Right kidney (tissue), 9 donors: ENCODE measurements around the gene MED1.
"Not testable (repeated sequence)": the region's sequence is repeated elsewhere in the genome, so short reads cannot be mapped to it uniquely, and the experiment has no call there.

ENCODE experiments used
- DNase-seq: peaks from one replicate; pipeline ENCODE4 v3.0.0-alpha.2; 2016
- long read RNA-seq, 8 donors: transcript quantifications; one replicate each; lab custom pipeline, GENCODE V29; 2026

MED1 gene, protein sequence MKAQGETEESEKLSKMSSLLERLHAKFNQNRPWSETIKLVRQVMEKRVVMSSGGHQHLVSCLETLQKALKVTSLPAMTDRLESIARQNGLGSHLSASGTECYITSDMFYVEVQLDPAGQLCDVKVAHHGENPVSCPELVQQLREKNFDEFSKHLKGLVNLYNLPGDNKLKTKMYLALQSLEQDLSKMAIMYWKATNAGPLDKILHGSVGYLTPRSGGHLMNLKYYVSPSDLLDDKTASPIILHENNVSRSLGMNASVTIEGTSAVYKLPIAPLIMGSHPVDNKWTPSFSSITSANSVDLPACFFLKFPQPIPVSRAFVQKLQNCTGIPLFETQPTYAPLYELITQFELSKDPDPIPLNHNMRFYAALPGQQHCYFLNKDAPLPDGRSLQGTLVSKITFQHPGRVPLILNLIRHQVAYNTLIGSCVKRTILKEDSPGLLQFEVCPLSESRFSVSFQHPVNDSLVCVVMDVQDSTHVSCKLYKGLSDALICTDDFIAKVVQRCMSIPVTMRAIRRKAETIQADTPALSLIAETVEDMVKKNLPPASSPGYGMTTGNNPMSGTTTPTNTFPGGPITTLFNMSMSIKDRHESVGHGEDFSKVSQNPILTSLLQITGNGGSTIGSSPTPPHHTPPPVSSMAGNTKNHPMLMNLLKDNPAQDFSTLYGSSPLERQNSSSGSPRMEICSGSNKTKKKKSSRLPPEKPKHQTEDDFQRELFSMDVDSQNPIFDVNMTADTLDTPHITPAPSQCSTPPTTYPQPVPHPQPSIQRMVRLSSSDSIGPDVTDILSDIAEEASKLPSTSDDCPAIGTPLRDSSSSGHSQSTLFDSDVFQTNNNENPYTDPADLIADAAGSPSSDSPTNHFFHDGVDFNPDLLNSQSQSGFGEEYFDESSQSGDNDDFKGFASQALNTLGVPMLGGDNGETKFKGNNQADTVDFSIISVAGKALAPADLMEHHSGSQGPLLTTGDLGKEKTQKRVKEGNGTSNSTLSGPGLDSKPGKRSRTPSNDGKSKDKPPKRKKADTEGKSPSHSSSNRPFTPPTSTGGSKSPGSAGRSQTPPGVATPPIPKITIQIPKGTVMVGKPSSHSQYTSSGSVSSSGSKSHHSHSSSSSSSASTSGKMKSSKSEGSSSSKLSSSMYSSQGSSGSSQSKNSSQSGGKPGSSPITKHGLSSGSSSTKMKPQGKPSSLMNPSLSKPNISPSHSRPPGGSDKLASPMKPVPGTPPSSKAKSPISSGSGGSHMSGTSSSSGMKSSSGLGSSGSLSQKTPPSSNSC (N-terminal part only)
- long read RNA-seq, donor 1, full-length matches to known transcripts = 2 of 2 reads
- long read RNA-seq, donor 1, partial matches to known transcripts = 0 of 2 reads
- long read RNA-seq, donor 1, other reads (novel, unspliced or antisense) = 0 of 2 reads
- long read RNA-seq, donor 2, full-length matches to known transcripts = 1 of 1 reads
- long read RNA-seq, donor 2, partial matches to known transcripts = 0 of 1 reads
- long read RNA-seq, donor 2, other reads (novel, unspliced or antisense) = 0 of 1 reads
- long read RNA-seq, donor 3, partial matches to known transcripts = 20 of 20 reads
- long read RNA-seq, donor 3, other reads (novel, unspliced or antisense) = 0 of 20 reads
- long read RNA-seq, donor 4, full-length matches to known transcripts = 1 of 1 reads
- long read RNA-seq, donor 4, partial matches to known transcripts = 0 of 1 reads
- long read RNA-seq, donor 4, other reads (novel, unspliced or antisense) = 0 of 1 reads
- long read RNA-seq, donor 5, full-length matches to known transcripts = 1 of 1 reads
- long read RNA-seq, donor 5, partial matches to known transcripts = 0 of 1 reads
- long read RNA-seq, donor 5, other reads (novel, unspliced or antisense) = 0 of 1 reads
- long read RNA-seq, donor 6, full-length matches to known transcripts = 3 of 3 reads
- long read RNA-seq, donor 6, partial matches to known transcripts = 0 of 3 reads
- long read RNA-seq, donor 6, other reads (novel, unspliced or antisense) = 0 of 3 reads
- long read RNA-seq, donor 7 = 0 reads
- long read RNA-seq, donor 8, full-length matches to known transcripts = 1 of 1 reads
- long read RNA-seq, donor 8, partial matches to known transcripts = 0 of 1 reads
- long read RNA-seq, donor 8, other reads (novel, unspliced or antisense) = 0 of 1 reads

DNA sequence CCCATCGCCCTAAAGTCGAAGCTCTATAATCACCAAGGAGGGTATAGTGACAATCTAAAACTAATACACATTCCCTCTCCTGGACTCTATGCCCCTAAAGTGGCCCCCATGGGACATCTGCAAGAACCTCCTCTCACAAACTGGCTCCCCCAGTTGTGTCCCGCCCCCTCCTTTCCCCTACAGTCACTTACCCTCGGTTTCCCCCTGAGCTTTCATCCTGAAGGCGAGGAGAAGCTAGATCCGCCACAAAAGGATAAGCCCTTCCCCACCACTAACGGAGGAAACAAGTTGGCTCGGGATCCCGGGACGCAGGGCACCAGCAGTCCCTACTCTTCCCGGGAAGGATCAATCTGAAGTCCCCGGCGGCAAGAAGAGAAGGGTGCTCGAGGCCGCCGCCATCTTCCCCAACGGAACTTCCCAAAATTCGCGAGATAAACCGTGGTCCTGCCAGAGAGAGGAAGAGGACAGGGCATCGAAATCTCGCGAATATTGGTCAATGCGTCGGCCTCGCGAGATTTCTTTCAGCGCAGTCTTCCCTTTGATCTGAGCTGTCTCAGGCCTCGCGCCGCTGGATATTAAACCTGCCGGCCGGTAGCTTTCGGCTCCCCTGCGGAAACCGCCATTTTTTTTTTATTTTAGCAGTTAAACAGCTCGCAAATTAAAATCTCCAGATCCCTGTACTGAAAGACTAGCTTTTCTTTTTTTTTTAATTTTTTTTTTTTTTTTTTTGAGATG lies at the start of gene MED1:
TSS of gene MED1 (minus strand) at position 417 of the 735 bp plus-strand sequence. CDS start at position 216, 201 bp downstream.
- peak; percentile 86 for DNase-seq

DNA sequence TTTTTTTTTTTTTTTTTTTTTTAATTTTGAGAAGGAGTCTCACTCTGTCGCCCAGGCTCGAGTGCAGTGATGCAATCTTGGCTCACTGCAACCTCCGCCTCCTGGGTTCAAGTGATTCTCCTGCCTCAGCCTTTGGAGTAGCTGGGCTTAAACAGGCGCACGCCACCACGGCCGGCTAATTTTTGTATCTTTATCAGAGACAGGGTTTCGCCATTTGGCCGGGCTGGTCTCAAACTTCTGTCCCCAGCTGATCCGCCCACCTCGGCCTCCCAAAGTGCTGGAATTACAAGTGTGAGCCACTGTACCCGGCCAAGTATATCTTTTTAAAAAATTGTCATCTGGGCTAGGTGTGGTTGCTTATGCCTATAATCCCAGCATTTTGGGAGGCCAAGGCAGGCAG lies 45.9 kb upstream of the MED1 start:
- DNase-seq = not testable (repeated sequence)

DNA sequence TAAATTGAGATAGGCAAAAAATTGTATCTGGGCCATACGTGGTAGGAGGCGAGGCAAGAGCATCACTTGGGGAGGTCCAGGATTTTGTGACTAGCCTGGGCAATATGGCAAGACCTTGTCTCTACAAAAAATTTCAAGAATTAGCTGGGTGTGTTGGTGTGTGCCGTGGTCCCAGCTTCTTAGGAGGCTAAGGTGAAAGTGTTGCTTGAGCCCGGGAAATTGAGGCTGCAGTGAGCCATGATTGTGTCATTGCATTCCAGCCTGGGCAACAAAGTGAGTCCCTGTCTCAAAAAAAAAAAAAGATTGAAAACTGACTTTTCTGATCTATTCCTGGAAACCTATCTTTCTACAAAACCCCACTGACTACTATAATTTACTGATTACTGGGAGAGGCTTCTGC lies 36.9 kb upstream of the MED1 start:
- DNase-seq = no peak

DNA sequence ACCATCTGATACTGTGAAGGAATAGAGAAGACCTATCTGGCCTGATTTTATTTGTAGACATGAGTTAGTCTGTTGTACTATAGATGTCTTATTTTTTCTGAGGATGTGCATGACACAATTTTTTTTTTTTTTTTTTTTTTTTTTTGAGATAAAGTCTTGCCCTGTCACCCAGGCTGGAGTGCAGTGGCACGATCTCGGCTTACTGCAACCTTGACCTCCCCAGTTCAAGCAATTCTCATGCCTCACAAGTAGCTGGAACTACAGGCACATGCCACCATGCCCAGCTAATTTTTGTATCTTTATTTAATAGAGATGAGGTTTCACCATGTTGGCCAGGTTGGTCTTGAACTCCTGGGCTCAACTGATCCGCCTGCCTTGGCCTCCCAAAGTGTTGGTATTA lies 36.4 kb upstream of the MED1 start:
- DNase-seq = not testable (repeated sequence)

DNA sequence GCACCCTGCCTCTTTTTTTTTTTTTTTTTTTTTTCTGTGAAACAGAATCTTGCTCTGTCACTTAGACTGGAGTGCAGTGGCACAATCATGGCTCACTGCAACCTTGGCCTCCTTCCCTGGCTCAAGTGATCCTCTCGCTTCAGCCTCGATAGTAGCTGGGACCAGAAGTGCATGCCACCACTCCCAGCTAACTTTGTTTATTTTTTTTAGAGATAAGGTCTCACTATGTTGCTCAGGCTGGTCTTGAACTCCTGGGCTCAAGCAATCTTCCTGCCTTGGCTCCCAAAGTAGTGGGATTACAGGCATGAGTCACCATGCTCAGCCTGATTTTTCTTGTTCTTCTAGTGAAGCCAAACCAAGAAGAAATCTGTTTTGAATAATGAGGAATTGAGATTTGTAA lies 35.2 kb upstream of the MED1 start:
- DNase-seq = no peak

DNA sequence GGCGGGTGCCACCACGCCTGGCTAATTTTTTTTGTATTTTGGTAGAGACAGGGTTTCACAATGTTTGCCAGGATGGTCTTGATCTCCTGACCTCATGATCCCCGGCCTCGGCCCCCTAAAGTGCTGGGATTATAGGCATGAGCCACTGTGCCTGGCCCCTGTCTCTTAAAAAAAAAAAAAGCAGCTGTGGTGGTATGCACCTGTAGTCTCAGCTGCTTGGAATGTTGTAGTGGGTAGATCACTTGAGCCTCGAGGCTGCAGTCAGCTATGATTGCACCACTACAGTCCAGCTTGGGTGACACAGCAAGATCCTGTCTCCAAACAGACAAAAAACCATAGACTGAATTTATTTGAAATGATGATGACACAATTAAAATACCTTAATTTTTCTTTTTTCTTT lies 34.5 kb upstream of the MED1 start:
- no peak for DNase-seq

DNA sequence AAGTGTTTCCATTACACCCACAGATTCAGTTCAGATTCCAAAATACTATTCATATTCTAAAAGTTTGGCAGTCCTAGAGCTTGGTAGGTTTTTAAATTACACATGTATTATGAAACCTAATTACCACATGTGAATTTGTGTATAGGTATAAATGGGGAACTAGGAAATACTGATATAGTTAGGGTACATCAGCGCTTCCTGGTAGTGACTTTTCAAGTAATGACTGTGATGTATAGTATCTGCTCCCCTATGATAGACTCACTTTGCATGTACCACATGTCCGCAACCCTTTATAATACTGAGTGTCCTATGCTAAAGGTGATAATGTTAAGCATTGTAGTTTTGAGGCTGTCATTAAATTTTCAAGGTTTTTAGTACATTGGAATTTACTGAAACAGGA lies 33.1 kb upstream of the MED1 start:
- DNase-seq = no peak

DNA sequence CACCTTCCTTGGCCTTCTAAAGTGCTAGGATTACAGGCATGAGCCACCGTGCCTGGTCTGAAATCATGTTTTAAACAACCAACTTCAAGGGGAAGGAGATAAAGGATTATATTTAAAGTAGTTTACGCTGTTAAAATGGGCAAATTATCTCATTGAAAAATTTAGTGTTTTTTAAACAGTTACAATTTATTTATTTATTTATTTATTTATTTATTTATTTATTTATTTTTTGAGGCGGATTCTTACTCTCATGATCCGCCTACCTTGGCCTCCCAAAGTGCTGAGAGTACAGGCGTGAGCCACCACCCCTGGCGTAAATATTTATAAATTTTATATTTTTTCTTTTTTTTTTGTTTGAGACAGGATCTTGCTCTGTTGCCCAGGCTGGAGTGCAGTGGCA lies 32.4 kb upstream of the MED1 start:
- no peak for DNase-seq

DNA sequence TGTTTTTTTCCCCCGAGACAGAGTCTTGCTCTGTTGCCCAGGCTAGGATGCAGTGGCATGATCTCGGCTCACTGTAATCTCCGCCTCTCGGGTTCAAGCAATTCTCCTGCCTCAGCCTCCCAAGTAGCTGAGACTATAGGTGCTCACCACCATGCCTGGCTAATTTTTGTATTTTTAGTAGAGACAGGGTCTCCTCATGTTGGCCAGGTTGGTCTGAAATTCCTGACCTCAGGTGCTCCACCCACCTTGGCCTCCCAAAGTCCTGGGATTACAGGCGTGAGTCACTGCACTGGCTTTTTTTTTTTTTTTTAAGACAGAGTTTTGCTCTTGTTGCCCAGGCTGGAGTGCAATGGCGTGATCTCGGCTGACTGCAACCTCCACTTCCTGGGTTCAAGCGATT lies 28.6 kb upstream of the MED1 start:
- DNase-seq = not testable (repeated sequence)

DNA sequence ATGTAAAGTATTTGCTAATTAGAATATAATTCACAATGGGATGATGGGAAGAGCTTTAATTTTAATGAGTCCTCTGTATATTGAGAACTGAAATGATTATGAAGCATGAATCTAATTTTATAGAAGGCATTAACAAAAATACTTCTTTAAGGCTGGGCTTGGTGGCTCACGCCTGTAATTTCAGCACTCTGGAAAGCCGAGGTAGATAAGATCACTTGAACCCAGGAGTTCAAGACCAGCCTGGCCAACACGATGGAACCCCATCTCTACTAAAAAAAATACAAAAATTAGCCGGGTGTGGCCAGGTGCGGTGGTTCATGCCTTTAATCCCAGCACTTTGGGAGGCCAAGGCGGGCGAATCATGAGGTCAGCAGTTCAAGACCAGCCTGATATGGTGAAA lies 22.2 kb upstream of the MED1 start:
- DNase-seq = no peak

DNA sequence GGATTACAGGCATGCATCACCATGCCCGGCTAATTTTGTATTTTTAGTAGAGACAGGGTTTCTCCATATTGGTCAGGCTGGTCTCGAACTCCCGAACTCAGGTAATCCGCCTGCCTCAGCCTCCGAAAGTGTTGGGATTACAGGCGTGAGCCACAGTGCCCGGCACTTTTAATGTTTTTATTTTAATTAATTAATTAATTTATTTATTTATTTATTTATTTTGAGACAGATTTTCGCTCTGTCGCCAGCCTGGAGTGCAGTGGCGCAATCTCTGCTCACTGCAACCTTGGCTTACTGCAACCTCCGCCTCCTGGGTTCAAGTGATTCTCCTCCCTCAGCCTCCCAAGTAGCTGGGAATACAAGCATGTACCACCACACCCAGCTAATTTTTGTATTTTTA lies 17.5 kb upstream of the MED1 start:
- not testable (repeated sequence) for DNase-seq

DNA sequence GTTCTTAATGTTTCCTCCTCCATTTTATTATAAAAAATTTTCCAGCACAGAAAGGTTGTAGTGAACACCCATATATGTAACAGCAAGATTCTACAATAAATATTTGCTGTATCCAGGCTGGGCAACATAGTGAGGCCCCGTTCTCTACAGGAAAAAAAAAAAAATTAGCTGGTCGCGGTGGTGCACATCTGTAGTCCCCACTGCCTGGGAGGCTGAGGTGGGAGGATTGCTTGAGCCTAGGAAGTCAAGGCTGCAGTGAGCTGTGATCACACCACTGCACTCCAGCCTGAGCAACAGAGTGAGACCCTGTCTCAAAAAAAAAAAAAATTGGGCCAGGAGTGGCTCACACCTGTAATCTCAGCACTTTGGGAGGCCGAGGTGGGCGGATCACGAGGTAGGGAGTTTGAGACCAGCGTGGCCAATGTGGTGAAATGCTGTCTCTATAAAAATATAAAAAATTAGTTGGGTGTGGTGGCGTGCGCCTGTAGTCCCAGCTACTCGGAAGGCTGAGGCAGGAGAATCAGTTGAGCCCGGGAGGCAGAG lies 13.6 kb upstream of the MED1 start:
- DNase-seq = not testable (repeated sequence)

DNA sequence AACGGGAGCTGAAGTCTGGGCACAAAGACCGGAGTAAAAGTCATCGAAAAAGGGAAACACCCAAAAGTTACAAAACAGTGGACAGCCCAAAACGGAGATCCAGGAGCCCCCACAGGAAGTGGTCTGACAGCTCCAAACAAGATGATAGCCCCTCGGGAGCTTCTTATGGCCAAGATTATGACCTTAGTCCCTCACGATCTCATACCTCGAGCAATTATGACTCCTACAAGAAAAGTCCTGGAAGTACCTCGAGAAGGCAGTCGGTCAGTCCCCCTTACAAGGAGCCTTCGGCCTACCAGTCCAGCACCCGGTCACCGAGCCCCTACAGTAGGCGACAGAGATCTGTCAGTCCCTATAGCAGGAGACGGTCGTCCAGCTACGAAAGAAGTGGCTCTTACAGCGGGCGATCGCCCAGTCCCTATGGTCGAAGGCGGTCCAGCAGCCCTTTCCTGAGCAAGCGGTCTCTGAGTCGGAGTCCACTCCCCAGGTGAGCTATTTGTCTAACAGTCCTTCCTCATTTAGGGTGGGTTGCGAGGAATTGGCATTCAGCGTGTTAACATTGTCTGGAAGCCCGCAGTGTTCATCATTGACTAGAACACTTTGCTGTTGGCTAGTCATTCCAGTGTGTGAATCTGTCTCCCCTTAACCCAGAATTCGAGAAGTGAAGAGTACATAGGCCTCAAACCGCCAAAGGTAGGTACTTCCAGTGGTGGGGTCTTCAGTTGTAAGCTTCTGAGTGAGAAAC lies 11.7 kb upstream of the MED1 start:
- DNase-seq = peak; percentile 12

DNA sequence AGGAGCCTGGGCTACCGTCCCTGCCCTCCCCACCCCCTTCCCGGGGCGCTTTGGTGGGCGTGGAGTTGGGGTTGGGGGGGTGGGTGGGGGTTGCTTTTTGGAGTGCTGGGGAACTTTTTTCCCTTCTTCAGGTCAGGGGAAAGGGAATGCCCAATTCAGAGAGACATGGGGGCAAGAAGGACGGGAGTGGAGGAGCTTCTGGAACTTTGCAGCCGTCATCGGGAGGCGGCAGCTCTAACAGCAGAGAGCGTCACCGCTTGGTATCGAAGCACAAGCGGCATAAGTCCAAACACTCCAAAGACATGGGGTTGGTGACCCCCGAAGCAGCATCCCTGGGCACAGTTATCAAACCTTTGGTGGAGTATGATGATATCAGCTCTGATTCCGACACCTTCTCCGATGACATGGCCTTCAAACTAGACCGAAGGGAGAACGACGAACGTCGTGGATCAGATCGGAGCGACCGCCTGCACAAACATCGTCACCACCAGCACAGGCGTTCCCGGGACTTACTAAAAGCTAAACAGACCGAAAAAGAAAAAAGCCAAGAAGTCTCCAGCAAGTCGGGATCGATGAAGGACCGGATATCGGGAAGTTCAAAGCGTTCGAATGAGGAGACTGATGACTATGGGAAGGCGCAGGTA lies 11.0 kb upstream of the MED1 start:
- peak; percentile 54 for DNase-seq

DNA sequence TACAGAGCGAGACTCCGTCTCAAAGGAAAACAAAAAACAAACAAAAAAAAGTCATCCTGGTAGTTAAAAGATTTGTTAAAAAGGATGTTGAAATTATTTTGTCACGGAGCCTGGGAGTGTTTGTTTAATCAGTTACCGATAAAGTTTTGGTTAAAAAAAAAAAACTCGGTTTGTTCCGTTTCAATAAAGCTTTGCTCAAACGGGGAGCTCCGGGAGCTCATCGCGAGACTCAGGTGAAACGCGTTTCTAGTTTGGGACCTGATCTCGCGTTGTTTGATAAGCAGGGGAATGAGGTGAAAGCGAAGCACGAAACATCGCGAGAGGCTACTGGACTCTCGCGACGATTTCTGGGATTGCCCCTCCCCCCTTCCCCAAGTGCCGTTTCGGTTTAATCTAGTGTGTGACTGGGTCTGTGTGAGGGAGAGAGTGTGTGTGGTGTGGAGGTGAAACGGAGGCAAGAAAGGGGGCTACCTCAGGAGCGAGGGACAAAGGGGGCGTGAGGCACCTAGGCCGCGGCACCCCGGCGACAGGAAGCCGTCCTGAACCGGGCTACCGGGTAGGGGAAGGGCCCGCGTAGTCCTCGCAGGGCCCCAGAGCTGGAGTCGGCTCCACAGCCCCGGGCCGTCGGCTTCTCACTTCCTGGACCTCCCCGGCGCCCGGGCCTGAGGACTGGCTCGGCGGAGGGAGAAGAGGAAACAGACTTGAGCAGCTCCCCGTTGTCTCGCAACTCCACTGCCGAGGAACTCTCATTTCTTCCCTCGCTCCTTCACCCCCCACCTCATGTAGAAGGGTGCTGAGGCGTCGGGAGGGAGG lies 10.3 kb upstream of the MED1 start, which contains the start of gene CDK12:
TSS of gene CDK12 (plus strand) at position 374 of the 813 bp plus-strand sequence. CDS start 586 bp downstream, outside the sequence.
- DNase-seq = peak; percentile 96

DNA sequence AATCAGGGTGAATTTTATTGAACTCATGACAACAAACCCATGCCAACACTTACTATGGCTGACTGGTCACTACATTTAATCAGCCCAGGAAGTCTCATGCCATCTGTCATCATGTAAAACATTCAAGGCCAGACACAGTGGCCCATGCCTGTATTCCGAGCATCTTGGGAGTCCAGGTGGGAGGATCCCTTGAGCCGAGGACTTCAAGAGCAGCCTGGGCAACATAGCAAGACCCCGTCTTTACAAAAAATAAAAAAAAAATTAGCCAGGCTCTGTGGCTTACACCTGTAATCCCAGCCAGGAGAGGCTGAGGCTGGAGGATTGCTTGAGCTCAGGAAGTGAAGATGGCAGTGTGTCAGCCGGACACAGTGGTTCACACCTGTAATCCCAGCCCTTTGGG lies 4.9 kb upstream of the MED1 start:
- DNase-seq = no peak

DNA sequence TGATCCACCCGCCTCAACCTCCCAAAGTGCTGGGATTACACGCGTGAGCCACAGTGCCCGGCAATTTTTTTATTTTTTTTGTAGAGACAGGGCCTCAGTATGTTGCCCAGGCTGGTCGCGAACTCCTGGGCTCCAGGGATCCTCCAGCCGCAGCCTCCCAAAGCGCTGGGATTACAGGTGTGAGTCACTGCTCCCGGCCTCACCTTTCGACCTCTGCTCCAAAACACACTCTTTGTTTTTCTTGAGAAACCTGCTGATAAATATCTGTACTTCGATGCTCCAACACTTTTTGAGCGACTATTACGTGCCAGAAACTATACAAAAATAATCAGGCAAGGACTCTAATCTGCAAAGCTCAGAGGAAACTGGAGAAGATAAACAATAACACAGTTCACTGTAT lies 1.0 kb downstream of the MED1 start:
- DNase-seq = no peak
